Activated naive CD4-positive, alpha-beta T cell treated with anti-CD3 and anti-CD28 coated beads for 36 hours (primary cell): ENCODE data around the gene ZMIZ1. TPM values are rescaled to one million over a fixed set of nuclear protein-coding genes. Genes with fewer than 3 reads are reported as not detected.
A peak's percentile ranks its signal among the peaks of the same experiment; 100 is the strongest.

Source experiments
- CTCF ChIA-PET: fragments of 350-600 bp; sonication (Branson Sonifier 250); formaldehyde crosslinking; loops from one replicate; lab custom pipeline; 2021; ENCODE audit warnings: antibody characterized with exemption; lab: Charles Lee
- DNase-seq: peaks from one replicate; pipeline ENCODE4 v3.0.0-alpha.2; 2020
- H3K27ac Mint-ChIP-seq: one replicate; pipeline ENCODE4 v1.8.0; 2021; ENCODE audit warnings: mild to moderate bottlenecking, mixed read lengths
- H3K27me3 Mint-ChIP-seq: one replicate; pipeline ENCODE4 v1.8.0; 2021; ENCODE audit warnings: low read depth, mixed read lengths
- H3K36me3 Mint-ChIP-seq: one replicate; pipeline ENCODE4 v1.8.0; 2021; ENCODE audit warnings: low read depth, mixed read lengths
- H3K4me1 Mint-ChIP-seq: one replicate; pipeline ENCODE4 v1.8.0; 2021; ENCODE audit warnings: low read depth, mixed read lengths
- H3K4me3 Mint-ChIP-seq: one replicate; pipeline ENCODE4 v1.8.0; 2021; ENCODE audit warnings: mild to moderate bottlenecking, moderate library complexity, mixed read lengths
- H3K9me3 Mint-ChIP-seq: one replicate; pipeline ENCODE4 v1.8.0; 2021; ENCODE audit warnings: mixed read lengths
- intact Hi-C: fragments of 100-400 bp; cut with micrococcal nuclease; formaldehyde crosslinking; loops from one replicate; pipeline ENCODE4 v1.15.1; 2023
- total RNA-seq, 2 experiments: library from RNA; stranded (reverse); gene quantifications; one replicate each; pipeline ENCODE4 v1.2.3, GENCODE V29; 2021

The ZMIZ1 gene
- total RNA-seq, 2 experiments from 2014 or later = 15.6 to 18.3 TPM

GRCh38 chr10:79129361-79129997 is 60.7 kb downstream of the ZMIZ1 start:
- CTCF ChIA-PET = interaction anchor here (0.6 kb wide), 1 partner anchor 1961 kb away, joined by 4 read pairs; no protein-coding TSS in a partner anchor
- Mint-ChIP-seq H3K36me3 (no peaks in the 10 kb centered on the region), H3K27me3 (no peaks in the 10 kb centered on the region), H3K27ac (no peak overlapping the region), H3K4me1 (no peaks in the 10 kb centered on the region), H3K4me3 (no peak overlapping the region), H3K9me3 (no peaks in the 10 kb centered on the region)
- no peak for DNase-seq
- intact Hi-C loops = no loop called here

- Mint-ChIP-seq H3K4me1 (no peaks in the 10 kb centered on the region), H3K36me3 (no peaks in the 10 kb centered on the region), H3K4me3 (no peak overlapping the region), H3K27ac (no peak overlapping the region), H3K27me3 (no peaks in the 10 kb centered on the region), H3K9me3 (no peaks in the 10 kb centered on the region)
- intact Hi-C loops = no loop called here
- CTCF ChIA-PET = interaction anchor here (1.7 kb wide), 1 partner anchor 64 kb away, joined by 5 read pairs; no protein-coding TSS in a partner anchor
- DNase-seq = no peak
These were observed 61.5 kb downstream of the ZMIZ1 start for GRCh38 chr10:79130255-79130654.

GRCh38 chr10:79130846-79131245 is 62.1 kb downstream of the ZMIZ1 start:
- Mint-ChIP-seq H3K27me3 (no peaks in the 10 kb centered on the region), H3K9me3 (no peaks in the 10 kb centered on the region), H3K4me3 (no peak overlapping the region), H3K27ac (no peak overlapping the region), H3K36me3 (no peaks in the 10 kb centered on the region), H3K4me1 (peaks cover 3% of the 10 kb centered on the region)
- CTCF ChIA-PET = interaction anchor here (1.7 kb wide), 1 partner anchor 64 kb away, joined by 5 read pairs; no protein-coding TSS in a partner anchor
- intact Hi-C loops = no loop called here
- no peak for DNase-seq

- H3K36me3 Mint-ChIP-seq = no peaks in the 10 kb centered on the region
- DNase-seq = no peak
- intact Hi-C loops = no loop called here
- no peaks in the 10 kb centered on the region for H3K27me3 Mint-ChIP-seq
- H3K27ac Mint-ChIP-seq = no peak overlapping the region
- peaks cover 12% of the 10 kb centered on the region for H3K4me1 Mint-ChIP-seq
- H3K4me3 Mint-ChIP-seq = no peak overlapping the region
- no peaks in the 10 kb centered on the region for H3K9me3 Mint-ChIP-seq
- CTCF ChIA-PET = interaction anchor here (0.6 to 1.7 kb wide), 2 partner anchors 63 to 223 kb away, joined by 3 to 5 read pairs; no protein-coding TSS in a partner anchor
These were observed 63.3 kb downstream of the ZMIZ1 start for GRCh38 chr10:79131836-79132631.

GRCh38 chr10:79132681-79133381 is 64.1 kb downstream of the ZMIZ1 start:
- H3K27me3 Mint-ChIP-seq = no peaks in the 10 kb centered on the region
- no peak for DNase-seq
- H3K27ac Mint-ChIP-seq = no peak overlapping the region
- H3K36me3 Mint-ChIP-seq = no peaks in the 10 kb centered on the region
- no peak overlapping the region for H3K4me3 Mint-ChIP-seq
- no peaks in the 10 kb centered on the region for H3K9me3 Mint-ChIP-seq
- intact Hi-C loops = no loop called here
- CTCF ChIA-PET = interaction anchor here (0.6 kb wide), 1 partner anchor 224 kb away, joined by 3 read pairs; no protein-coding TSS in a partner anchor
- H3K4me1 Mint-ChIP-seq = peaks cover 18% of the 10 kb centered on the region

- CTCF ChIA-PET = no interaction called here
- no peaks in the 10 kb centered on the region for H3K27me3 Mint-ChIP-seq
- intact Hi-C loops = no loop called here
- H3K4me1 Mint-ChIP-seq = peaks cover 24% of the 10 kb centered on the region
- H3K36me3 Mint-ChIP-seq = no peaks in the 10 kb centered on the region
- H3K4me3 Mint-ChIP-seq = no peak overlapping the region
- no peak for DNase-seq
- H3K27ac Mint-ChIP-seq = no peak overlapping the region
- H3K9me3 Mint-ChIP-seq = no peaks in the 10 kb centered on the region
These were observed 64.7 kb downstream of the ZMIZ1 start for GRCh38 chr10:79133416-79133815.

GRCh38 chr10:79135790-79136189 is 67.0 kb downstream of the ZMIZ1 start:
- H3K36me3 Mint-ChIP-seq = no peaks in the 10 kb centered on the region
- no peak overlapping the region for H3K27ac Mint-ChIP-seq

GRCh38 chr10:79136236-79137005 is 67.7 kb downstream of the ZMIZ1 start:
- H3K27me3 Mint-ChIP-seq = no peaks in the 10 kb centered on the region
- no peak overlapping the region for H3K4me3 Mint-ChIP-seq
- peaks cover 26% of the 10 kb centered on the region for H3K4me1 Mint-ChIP-seq
- no peak for DNase-seq
- no peaks in the 10 kb centered on the region for H3K9me3 Mint-ChIP-seq
- CTCF ChIA-PET = interaction anchor here (0.5 to 1.0 kb wide), 2 partner anchors 12 to 62 kb away, joined by 3 read pairs; no protein-coding TSS in a partner anchor
- H3K27ac Mint-ChIP-seq = peak overlapping the region; percentile 56
- intact Hi-C loops = loop anchor here (1.0 to 2.0 kb wide), 2 partner anchors 12 to 68 kb away; partner anchors contain the start of gene ZMIZ1
- H3K36me3 Mint-ChIP-seq = no peaks in the 10 kb centered on the region

More at GRCh38 chr10:79135790-79136189, 67.0 kb downstream of the ZMIZ1 start:
- Mint-ChIP-seq H3K9me3 (no peaks in the 10 kb centered on the region), H3K27me3 (no peaks in the 10 kb centered on the region), H3K4me3 (no peak overlapping the region), H3K4me1 (peaks cover 26% of the 10 kb centered on the region)
- intact Hi-C loops = loop anchor here (2.0 kb wide), 1 partner anchor 67 kb away; the partner anchor contains the start of gene ZMIZ1
- CTCF ChIA-PET = no interaction called here
- DNase-seq = no peak

GRCh38 chr10:79137300-79137756 is 68.6 kb downstream of the ZMIZ1 start:
- Mint-ChIP-seq H3K36me3 (no peaks in the 10 kb centered on the region), H3K4me3 (peak overlapping the region; percentile 41), H3K4me1 (peaks cover 26% of the 10 kb centered on the region), H3K27ac (no peak overlapping the region), H3K9me3 (no peaks in the 10 kb centered on the region), H3K27me3 (no peaks in the 10 kb centered on the region)
- CTCF ChIA-PET = interaction anchor here (0.6 to 1.0 kb wide), 3 partner anchors 11 to 135 kb away, joined by 3 to 4 read pairs (median 3); no protein-coding TSS in a partner anchor
- intact Hi-C loops = loop anchor here (1.0 to 2.0 kb wide), 2 partner anchors 11 to 69 kb away; partner anchors contain the start of gene ZMIZ1
- DNase-seq = no peak

- H3K4me3 Mint-ChIP-seq = peak overlapping the region; percentile 41
- peaks cover 26% of the 10 kb centered on the region for H3K4me1 Mint-ChIP-seq
- no peaks in the 10 kb centered on the region for H3K27me3 Mint-ChIP-seq
- peak; percentile 73 for DNase-seq
- H3K36me3 Mint-ChIP-seq = no peaks in the 10 kb centered on the region
- no peaks in the 10 kb centered on the region for H3K9me3 Mint-ChIP-seq
- intact Hi-C loops = loop anchor here (1.0 to 2.0 kb wide), 2 partner anchors 10 to 69 kb away; partner anchors contain the start of gene ZMIZ1
- CTCF ChIA-PET = interaction anchor here (1.0 kb wide), 1 partner anchor 58 kb away, joined by 3 read pairs; no protein-coding TSS in a partner anchor
- no peak overlapping the region for H3K27ac Mint-ChIP-seq
These were observed 69.1 kb downstream of the ZMIZ1 start for GRCh38 chr10:79137826-79138225.

- H3K9me3 Mint-ChIP-seq = no peaks in the 10 kb centered on the region
- no peaks in the 10 kb centered on the region for H3K27me3 Mint-ChIP-seq
- CTCF ChIA-PET = interaction anchor here (0.5 to 1.1 kb wide), 3 partner anchors 9 to 236 kb away, joined by 3 to 4 read pairs (median 3); no protein-coding TSS in a partner anchor
- no peak overlapping the region for H3K4me3 Mint-ChIP-seq
- intact Hi-C loops = no loop called here
- peaks cover 30% of the 10 kb centered on the region for H3K4me1 Mint-ChIP-seq
- H3K27ac Mint-ChIP-seq = no peak overlapping the region
- DNase-seq = no peak
- H3K36me3 Mint-ChIP-seq = no peaks in the 10 kb centered on the region
These were observed 69.8 kb downstream of the ZMIZ1 start for GRCh38 chr10:79138449-79139123.
